GM12878 (cell line): Measurements from ENCODE around the gene ATP7A. TPM values are rescaled to one million over a fixed set of nuclear protein-coding genes. Genes with fewer than 3 reads are reported as not detected.
"Not testable (repeated sequence)": the region's sequence is repeated elsewhere in the genome, so short reads cannot be mapped to it uniquely, and the experiment has no call there.

ENCODE experiments used
- ATAC-seq: fragments of 200-7000 bp; cut with Tn5 transposase; 3 replicates; pipeline ENCODE4 v1.9.1; 2020; ENCODE audit warnings: mild to moderate bottlenecking, moderate library complexity
- BruUV-seq: library from RNA; stranded (reverse); fragments of 400-500 nt; replicated peaks from 2 replicates; lab custom pipeline; 2021; lab: Mats Ljungman, UMichigan
- CTCF ChIA-PET: fragments of 300-600 bp; sonication (Branson Sonifier 250); formaldehyde crosslinking; extraction: SDS; loops from one replicate; lab custom pipeline; 2021; ENCODE audit warnings: inconsistent platforms; lab: Yijun Ruan, JAX
- POLR2A ChIA-PET: fragments of 350-600 bp; formaldehyde crosslinking; extraction: SDS; loops from one replicate; lab custom pipeline; 2021; ENCODE audit warnings: inconsistent platforms; lab: Charles Lee
- RAD21 ChIA-PET: fragments of 300-600 bp; sonication (Branson Sonifier 250); formaldehyde crosslinking; loops from one replicate; lab custom pipeline; 2023; ENCODE audit warnings: antibody characterized with exemption; ENCODE audit not compliant: unreplicated experiment; lab: Charles Lee
- SMC1A ChIA-PET: fragments of 300-600 bp; sonication (Branson Sonifier 250); formaldehyde crosslinking; loops from one replicate; lab custom pipeline; 2023; ENCODE audit not compliant: unreplicated experiment, uncharacterized antibody; lab: Charles Lee
- DNase-seq: peaks from one replicate; pipeline ENCODE4 v3.0.0-alpha.2; 2011; ENCODE audit warnings: low read depth, low spot score
- FAIRE-seq: peaks from 3 replicates; lab custom pipeline; 2011; peaks lifted over from hg19 to GRCh38; lab: Jason Lieb, UNC
- H2AFZ ChIP-seq: 2 replicates; pipeline ENCODE4 v1.6.0; 2011; ENCODE audit warnings: low read depth, low read length, control low read depth; ENCODE audit not compliant: control insufficient read depth
- H3K27ac ChIP-seq: 2 replicates; pipeline ENCODE4 v1.5.1; 2011; ENCODE audit warnings: control low read depth; ENCODE audit not compliant: control insufficient read depth, insufficient read depth
- H3K27me3 ChIP-seq, 2 experiments: replicated peaks in 1 of 2; 2 replicates each; pipeline versions ENCODE4 v1.6.0 to v1.6.1; 2011; ENCODE audit warnings: low read length in 1 of 2; ENCODE audit not compliant: control insufficient read depth in 2 of 2, insufficient read depth in 2 of 2
- H3K36me3 ChIP-seq, 2 experiments: 2 replicates each; pipeline ENCODE4 v1.5.1; 2011; ENCODE audit warnings: low read length in 1 of 2; ENCODE audit not compliant: control insufficient read depth in 2 of 2, insufficient read depth in 2 of 2
- H3K4me1 ChIP-seq: 2 replicates; pipeline ENCODE4 v1.6.1; 2011; ENCODE audit warnings: mild to moderate bottlenecking, low read length, moderate library complexity, mixed read lengths; ENCODE audit not compliant: control insufficient read depth, insufficient read depth
- H3K4me2 ChIP-seq: 2 replicates; pipeline ENCODE4 v1.6.0; 2011; ENCODE audit warnings: control low read depth; ENCODE audit not compliant: control insufficient read depth, insufficient read depth
- H3K4me3 ChIP-seq: fragments of 200-600 bp; sonication (generic); 2 replicates; pipeline ENCODE4 v1.5.1; 2016
- H3K79me2 ChIP-seq: 2 replicates; pipeline ENCODE4 v1.6.0; 2011; ENCODE audit warnings: low read length; ENCODE audit not compliant: control insufficient read depth, insufficient read depth
- H3K9ac ChIP-seq: 2 replicates; pipeline ENCODE4 v1.8.0; 2011; ENCODE audit warnings: low read length, control low read depth, mixed read lengths; ENCODE audit not compliant: control insufficient read depth, insufficient read depth
- H3K9me3 ChIP-seq: replicated peaks from 3 replicates; pipeline ENCODE4 v1.5.1; 2011; ENCODE audit warnings: mild to moderate bottlenecking, low read length; ENCODE audit not compliant: control insufficient read depth, insufficient read depth
- H4K20me1 ChIP-seq: 2 replicates; pipeline ENCODE4 v1.6.0; 2011; ENCODE audit not compliant: control insufficient read depth, insufficient read depth
- NFYB ChIP-seq: IDR thresholded peaks from 2 replicates; pipeline ENCODE4 v1.6.1; 2011; ENCODE audit warnings: low read depth, mild to moderate bottlenecking, low read length, improper control_type of control experiment, moderate library complexity; ENCODE audit not compliant: insufficient read depth
- ZNF384 ChIP-seq: IDR thresholded peaks from 2 replicates; pipeline ENCODE4 v1.6.1; 2012; ENCODE audit warnings: low read depth, mild to moderate bottlenecking, low read length, improper control_type of control experiment, borderline replicate concordance
- WGBS: methylation state at CpG from one replicate; pipeline ENCODE4 v1.1.6; 2016; ENCODE audit warnings: low lambda C conversion rate; ENCODE audit not compliant: insufficient replicate concordance, insufficient coverage; ENCODE audit errors: missing lambda C conversion rate; 5-methylcytosine and 5-hydroxymethylcytosine counted together
- in situ Hi-C: fragments of 300-500 bp; cut with MboI; formaldehyde crosslinking; loops from 9 replicates; pipeline ENCODE4 v1.14.3; 2018; ENCODE audit warnings: mixed read lengths
- intact Hi-C: fragments of 100-400 bp; cut with micrococcal nuclease; formaldehyde crosslinking; loops from one replicate; pipeline ENCODE4 v1.14.2; 2022; ENCODE audit not compliant: unreplicated experiment
- polyA plus RNA-seq, 11 experiments: library from polyadenylated mRNA; depleted of rRNA in 4 of 11; unstranded in 6 of 11; stranded (reverse) in 5 of 11; fragments of >200 nt; fragmentation: Nextera tagmentation in 4 of 11; fragmentation: Illumina TruSeq in 1 of 11; extraction: Ambion mirVana in 4 of 11; extraction: Trizol in 1 of 11; gene quantifications; 1 replicate in 1 of 11; 2 replicates in 10 of 11; pipeline versions ENCODE4 v1.2.1 to v1.2.3, GENCODE V29; 2011 to 2016; ENCODE audit warnings: inconsistent platforms in 2 of 11, missing spikeins in 2 of 11, low read depth in 1 of 11
- total RNA-seq, 4 experiments: library from RNA; depleted of rRNA in 3 of 4; stranded (reverse); fragments of >200 nt in 3 of 4; fragmentation: Illumina TruSeq in 1 of 4; extraction: Trizol in 1 of 4; gene quantifications; 2 replicates each; pipeline versions ENCODE4 v1.2.1 to v1.2.3, GENCODE V29; 2013 to 2021

ATP7A gene
- total and polyA plus RNA-seq, 10 of the 15 experiments (the other 5 are each of a cell fraction or from before 2014, with no cell fraction given): 2.5 to 12.0 (median 7.6) TPM

GRCh38 chrX:78073147-78074077 lies 162.9 kb downstream of the ATP7A start:
- BruUV-seq, H3K36me3 ChIP-seq, FAIRE-seq, H3K9ac ChIP-seq, H4K20me1 ChIP-seq, H3K4me3 ChIP-seq, H3K4me1 ChIP-seq, H3K27me3 ChIP-seq, H3K79me2 ChIP-seq, intact Hi-C loops, ATAC-seq, in situ Hi-C loops, H2AFZ ChIP-seq, H3K4me2 ChIP-seq, H3K27ac ChIP-seq, DNase-seq, H3K9me3 ChIP-seq: not testable (repeated sequence)
- CTCF ChIA-PET: interaction anchor here (0.6 to 1.7 kb wide), 2 partner anchors 29 to 61 kb away, joined by 3 to 6 read pairs; no protein-coding TSS in a partner anchor
- POLR2A ChIA-PET: interaction anchor here (0.8 kb wide), 1 partner anchor 172 kb away, joined by 4 read pairs; no protein-coding TSS in a partner anchor
- WGBS: 74% methylated on average over 14 of the region's 14 CpGs
- RAD21 ChIA-PET: interaction anchor here (0.7 kb wide), 1 partner anchor 11 kb away, joined by 3 read pairs; no protein-coding TSS in a partner anchor
- SMC1A ChIA-PET: interaction anchor here (0.6 to 1.0 kb wide), 2 partner anchors 8 to 872 kb away, joined by 3 read pairs; no protein-coding TSS in a partner anchor
- peak; percentile 49; the same call in 1 of the 2 replicates for TF ChIP-seq NFYB

- Histone ChIP-seq H2AFZ (no peak overlapping the region), H3K9ac (no peak overlapping the region), H3K4me2 (no peak overlapping the region), H4K20me1 (no peaks in the 10 kb centered on the region), H3K27ac (no peak overlapping the region), H3K79me2 (no peaks in the 10 kb centered on the region), H3K9me3 (peaks cover 4% of the 10 kb centered on the region; the same call in 2 of the 3 replicates), H3K4me1 (no peaks in the 10 kb centered on the region), H3K4me3 (no peak overlapping the region), H3K27me3 (no peaks in the 10 kb centered on the region), H3K36me3 (no peaks in the 10 kb centered on the region)
- no peak for ATAC-seq
- intact Hi-C loops: no loop called here
- in situ Hi-C loops: no loop called here
- CTCF ChIA-PET: interaction anchor here (1.7 kb wide), 1 partner anchor 28 kb away, joined by 6 read pairs; no protein-coding TSS in a partner anchor
- RAD21 ChIA-PET: interaction anchor here (0.7 kb wide), 1 partner anchor 12 kb away, joined by 3 read pairs; no protein-coding TSS in a partner anchor
- SMC1A ChIA-PET: interaction anchor here (1.0 to 1.2 kb wide), 2 partner anchors 9 to 27 kb away, joined by 3 to 4 read pairs; no protein-coding TSS in a partner anchor
- no TSS peak for BruUV-seq
- POLR2A ChIA-PET: interaction anchor here (0.8 kb wide), 1 partner anchor 173 kb away, joined by 4 read pairs; no protein-coding TSS in a partner anchor
- no peak for DNase-seq
- TF ChIP-seq ZNF384: no peak
- no peak for FAIRE-seq
Observed at GRCh38 chrX:78074088-78074487, 163.6 kb downstream of the ATP7A start.
